SK-N-SH (cell line): ENCODE measurements around the gene CASP8AP2. TPM values are rescaled to one million over a fixed set of nuclear protein-coding genes. Genes with fewer than 3 reads are reported as not detected.
A peak's percentile ranks its signal among the peaks of the same experiment; 100 is the strongest.

Experiments used
- CTCF ChIA-PET: fragments of 300-600, 350-600 bp; formaldehyde crosslinking; extraction: SDS; loops from one replicate; lab custom pipeline; 2021; lab: Yijun Ruan, JAX
- POLR2A ChIA-PET: fragments of 350-600 bp; sonication (Branson Sonifier 250); formaldehyde crosslinking; extraction: SDS; loops from one replicate; lab custom pipeline; 2020; ENCODE audit warnings: antibody characterized with exemption, inconsistent platforms; lab: Yijun Ruan, JAX
- DNase-seq: peaks from one replicate; pipeline ENCODE4 v3.0.0; 2012
- H2AFZ ChIP-seq: fragments of 200-600 bp; sonication (generic); 2 replicates; pipeline ENCODE4 v1.8.1; 2016; ENCODE audit warnings: antibody characterized with exemption, mild to moderate bottlenecking, low read depth
- H3F3A ChIP-seq: fragments of 200-600 bp; sonication (generic); replicated peaks from 2 replicates; pipeline ENCODE3; 2016; ENCODE audit warnings: antibody characterized with exemption, mild to moderate bottlenecking; ENCODE audit not compliant: insufficient read depth
- H3K27ac ChIP-seq, 2 experiments: fragments of 200-500 bp in 1 of 2; fragments of 200-600 bp in 1 of 2; sonication (Bioruptor generic) in 1 of 2; sonication (generic), shearing (Covaris generic) in 1 of 2; 2 replicates each; pipeline versions ENCODE4 v1.5.1 to v1.6.1; 2014 to 2016; ENCODE audit warnings: low read depth in 2 of 2, inconsistent platforms in 1 of 2, low read length in 1 of 2, mild to moderate bottlenecking in 1 of 2, mixed read lengths in 1 of 2
- H3K27me3 ChIP-seq: fragments of 200-600 bp; sonication (generic), shearing (Covaris generic); 2 replicates; pipeline ENCODE4 v1.6.1; 2016; ENCODE audit warnings: mixed run types; ENCODE audit not compliant: insufficient read depth
- H3K36me3 ChIP-seq, 2 experiments: fragments of 200-500 bp in 1 of 2; fragments of 200-600 bp in 1 of 2; sonication (Bioruptor generic) in 1 of 2; sonication (generic) in 1 of 2; replicated peaks in 1 of 2; 2 replicates each; pipeline versions ENCODE3 to v1.5.1; 2014 to 2016; ENCODE audit warnings: low read length in 1 of 2, mild to moderate bottlenecking in 1 of 2; ENCODE audit not compliant: insufficient read depth in 2 of 2, control insufficient read depth in 1 of 2
- H3K4me1 ChIP-seq, 2 experiments: fragments of 200-500 bp in 1 of 2; fragments of 200-600 bp in 1 of 2; sonication (Bioruptor generic) in 1 of 2; sonication (generic), shearing (Covaris generic) in 1 of 2; 2 replicates each; pipeline versions ENCODE4 v1.5.1 to v1.6.1; 2014 to 2016; ENCODE audit warnings: low read depth in 1 of 2, low read length in 1 of 2, mixed run types in 1 of 2; ENCODE audit not compliant: insufficient read depth in 2 of 2, control insufficient read depth in 1 of 2
- H3K4me2 ChIP-seq: fragments of 200-600 bp; sonication (generic), shearing (Covaris generic); 2 replicates; pipeline ENCODE4 v1.6.1; 2017; ENCODE audit warnings: mixed run types
- H3K4me3 ChIP-seq, 2 experiments: fragments of 200-500 bp in 1 of 2; fragments of 200-600 bp in 1 of 2; sonication (Bioruptor generic) in 1 of 2; sonication (generic), shearing (Covaris generic) in 1 of 2; 2 replicates each; pipeline versions ENCODE4 v1.5.1 to v1.8.1; 2014 to 2016; ENCODE audit warnings: low read depth in 2 of 2, inconsistent platforms in 1 of 2, low read length in 1 of 2, mild to moderate bottlenecking in 1 of 2, mixed read lengths in 1 of 2, moderate library complexity in 1 of 2
- H3K79me2 ChIP-seq: fragments of 200-600 bp; sonication (generic); 2 replicates; pipeline ENCODE4 v1.8.1; 2017; ENCODE audit warnings: mild to moderate bottlenecking; ENCODE audit not compliant: insufficient read depth
- H3K9ac ChIP-seq: fragments of 200-600 bp; sonication (generic); 2 replicates; pipeline ENCODE4 v1.6.1; 2017; ENCODE audit warnings: mixed run types
- H3K9me2 ChIP-seq: fragments of 200-600 bp; sonication (generic); 2 replicates; pipeline ENCODE4 v1.6.1; 2017; ENCODE audit warnings: mixed run types
- H3K9me3 ChIP-seq: fragments of 200-600 bp; sonication (generic); 2 replicates; pipeline ENCODE4 v1.6.1; 2017; ENCODE audit warnings: mixed run types, mild to moderate bottlenecking, moderate library complexity
- H4K20me1 ChIP-seq: fragments of 200-600 bp; sonication (generic); 2 replicates; pipeline ENCODE4 v1.6.1; 2017; ENCODE audit warnings: mild to moderate bottlenecking, mixed run types; ENCODE audit not compliant: insufficient read depth
- CHD2 ChIP-seq: fragments of 150-350 bp; IDR thresholded peaks from 2 replicates; pipeline ENCODE4 v1.6.1; 2018; ENCODE audit warnings: low read length; ENCODE audit not compliant: partially characterized antibody
- FOSL2 ChIP-seq: IDR thresholded peaks from 2 replicates; pipeline ENCODE4 v1.4.0; 2012; ENCODE audit warnings: low read depth, mild to moderate bottlenecking, moderate library complexity, borderline replicate concordance
- FOXM1 ChIP-seq: IDR thresholded peaks from 2 replicates; pipeline ENCODE4 v1.4.0; 2012; ENCODE audit warnings: low read depth, mild to moderate bottlenecking
- NRF1 ChIP-seq: IDR thresholded peaks from 2 replicates; pipeline ENCODE4 v1.6.1; 2012; ENCODE audit warnings: low read depth, mild to moderate bottlenecking, low read length
- RAD21 ChIP-seq: IDR thresholded peaks from 2 replicates; pipeline ENCODE4 v1.6.1; 2012; ENCODE audit warnings: mild to moderate bottlenecking, low read length
- SMC3 ChIP-seq: IDR thresholded peaks from 2 replicates; pipeline ENCODE4 v1.6.1; 2012; ENCODE audit warnings: low read depth, low read length, improper control_type of control experiment
- TEAD4 ChIP-seq: IDR thresholded peaks from 2 replicates; pipeline ENCODE4 v1.4.0; 2012; ENCODE audit warnings: mild to moderate bottlenecking, borderline replicate concordance; ENCODE audit not compliant: insufficient read depth
- USF1 ChIP-seq: IDR thresholded peaks from 2 replicates; pipeline ENCODE4 v1.4.0; 2012; ENCODE audit warnings: low read depth, borderline replicate concordance
- YY1 ChIP-seq: IDR thresholded peaks from 2 replicates; pipeline ENCODE4 v1.4.0; 2012; ENCODE audit warnings: low read depth, mild to moderate bottlenecking
- WGBS: methylation state at CpG from one replicate; pipeline ENCODE4 v1.1.6; 2017; ENCODE audit warnings: low lambda C conversion rate; 5-methylcytosine and 5-hydroxymethylcytosine counted together
- polyA plus RNA-seq, 3 experiments: library from polyadenylated mRNA; depleted of rRNA; stranded (reverse); fragments of >200 nt; gene quantifications; 2 replicates each; pipeline ENCODE4 v1.2.3, GENCODE V29; 2012
- TF ChIP-seq, protein P1 (sequence below): fragments of 200-600 bp; sonication (generic); IDR thresholded peaks from 2 replicates; pipeline ENCODE4 v1.6.1; 2017; ENCODE audit warnings: antibody characterized with exemption, mild to moderate bottlenecking, moderate library complexity
- TF ChIP-seq, protein P2 (sequence below): fragments of 150-350 bp; IDR thresholded peaks from 2 replicates; pipeline ENCODE4 v1.6.1; 2017; ENCODE audit warnings: antibody characterized with exemption, low read length, low read depth, borderline replicate concordance
- TF ChIP-seq, protein P3 (sequence below): IDR thresholded peaks from 2 replicates; pipeline ENCODE4 v1.4.0; 2012; ENCODE audit warnings: low read depth

The CASP8AP2 gene
- polyA plus RNA-seq, 1 of the 3 experiments (the other 2 are of a cell fraction): 2.8 TPM

DNA sequence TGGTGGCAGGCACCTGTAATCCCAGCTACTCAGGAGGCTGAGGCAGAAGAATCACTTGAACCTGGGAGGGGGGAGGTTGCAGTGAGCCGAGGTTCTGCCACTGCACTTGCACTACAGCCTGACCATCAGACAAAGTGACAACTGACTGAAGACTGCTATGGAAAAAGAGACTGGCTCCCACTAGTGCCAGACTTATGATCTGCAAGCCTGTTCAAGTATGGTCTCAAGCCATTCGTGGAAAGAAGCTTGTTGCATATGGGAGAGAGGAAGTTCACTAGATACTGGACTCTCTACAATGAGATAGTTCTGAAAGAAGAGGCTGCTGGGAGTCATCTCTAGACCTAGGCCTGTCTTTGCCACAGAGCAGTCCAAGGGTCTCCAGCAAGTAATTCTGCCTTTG, 36.8 kb upstream of the CASP8AP2 start:
- no peak overlapping the region for H3K27ac ChIP-seq
- H2AFZ ChIP-seq: no peak overlapping the region
- CTCF ChIA-PET: interaction anchor here (0.6 to 2.3 kb wide), 18 partner anchors 9 to 709 kb away, joined by 3 to 13 read pairs (median 4); partner anchors contain the start of genes ANKRD6, LYRM2 and MDN1
- no peaks in the 10 kb centered on the region for H3F3A ChIP-seq
- no peak overlapping the region for H3K4me3 ChIP-seq
- POLR2A ChIA-PET: no interaction called here
- H3K9me2 ChIP-seq: no peaks in the 10 kb centered on the region
- H3K79me2 ChIP-seq: no peaks in the 10 kb centered on the region
- no peaks in the 10 kb centered on the region for H3K27me3 ChIP-seq
- H4K20me1 ChIP-seq: no peaks in the 10 kb centered on the region
- H3K4me2 ChIP-seq: no peak overlapping the region
- 61% methylated on average over 2 of the region's 2 CpGs for WGBS
- no peak overlapping the region for H3K9ac ChIP-seq
- DNase-seq: peak; percentile 47
- H3K9me3 ChIP-seq: no peaks in the 10 kb centered on the region
- TF ChIP-seq, protein P1, sequence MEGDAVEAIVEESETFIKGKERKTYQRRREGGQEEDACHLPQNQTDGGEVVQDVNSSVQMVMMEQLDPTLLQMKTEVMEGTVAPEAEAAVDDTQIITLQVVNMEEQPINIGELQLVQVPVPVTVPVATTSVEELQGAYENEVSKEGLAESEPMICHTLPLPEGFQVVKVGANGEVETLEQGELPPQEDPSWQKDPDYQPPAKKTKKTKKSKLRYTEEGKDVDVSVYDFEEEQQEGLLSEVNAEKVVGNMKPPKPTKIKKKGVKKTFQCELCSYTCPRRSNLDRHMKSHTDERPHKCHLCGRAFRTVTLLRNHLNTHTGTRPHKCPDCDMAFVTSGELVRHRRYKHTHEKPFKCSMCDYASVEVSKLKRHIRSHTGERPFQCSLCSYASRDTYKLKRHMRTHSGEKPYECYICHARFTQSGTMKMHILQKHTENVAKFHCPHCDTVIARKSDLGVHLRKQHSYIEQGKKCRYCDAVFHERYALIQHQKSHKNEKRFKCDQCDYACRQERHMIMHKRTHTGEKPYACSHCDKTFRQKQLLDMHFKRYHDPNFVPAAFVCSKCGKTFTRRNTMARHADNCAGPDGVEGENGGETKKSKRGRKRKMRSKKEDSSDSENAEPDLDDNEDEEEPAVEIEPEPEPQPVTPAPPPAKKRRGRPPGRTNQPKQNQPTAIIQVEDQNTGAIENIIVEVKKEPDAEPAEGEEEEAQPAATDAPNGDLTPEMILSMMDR: peak; percentile 56
- TF ChIP-seq TEAD4: no peak
- TF ChIP-seq RAD21: peak; percentile 51
- no peaks in the 10 kb centered on the region; a peak in 1 of 4 replicates for H3K4me1 ChIP-seq
- H3K36me3 ChIP-seq: peaks cover 27 to 37% of the 10 kb centered on the region in 2 experiments

DNA sequence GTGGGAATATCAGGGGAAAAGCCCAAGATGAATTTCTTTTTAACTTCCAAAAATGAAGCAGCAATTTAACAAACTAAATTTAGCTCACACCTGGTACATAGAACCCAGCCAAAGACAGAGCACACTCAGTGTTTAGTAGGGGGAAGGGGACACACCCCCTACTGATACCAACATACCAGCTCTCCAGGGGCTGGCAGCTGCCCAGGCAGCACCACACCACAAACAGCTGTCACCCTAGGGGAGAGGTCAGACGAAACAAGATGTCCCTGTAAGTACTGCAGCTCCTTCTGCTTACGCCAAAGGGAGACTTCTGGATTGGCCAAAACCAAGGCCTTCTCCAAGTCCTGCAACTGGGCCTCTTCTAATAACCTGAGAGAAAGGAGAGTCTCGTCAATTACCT, 36.1 kb upstream of the CASP8AP2 start:
- DNase-seq: no peak
- Histone ChIP-seq H3K27me3 (no peaks in the 10 kb centered on the region), H3K79me2 (peaks cover under 1% of the 10 kb centered on the region; the same call in 1 of the 2 replicates), H3F3A (peaks cover under 1% of the 10 kb centered on the region), H3K4me3 (no peak overlapping the region), H3K27ac (no peak overlapping the region), H3K9me2 (no peaks in the 10 kb centered on the region), H4K20me1 (no peaks in the 10 kb centered on the region), H2AFZ (no peak overlapping the region), H3K9ac (no peak overlapping the region), H3K4me2 (no peak overlapping the region), H3K36me3 (peaks cover 20 to 30% of the 10 kb centered on the region in 2 experiments), H3K9me3 (no peaks in the 10 kb centered on the region), H3K4me1 (no peaks in the 10 kb centered on the region; a peak in 1 of 4 replicates)
- 97% methylated on average over 2 of the region's 3 CpGs for WGBS
- ChIA-PET POLR2A (no interaction called here), CTCF (interaction anchor here (0.6 to 2.3 kb wide), 18 partner anchors 8 to 708 kb away, joined by 3 to 13 read pairs (median 4); partner anchors contain the start of genes ANKRD6, LYRM2 and MDN1)
- TF ChIP-seq, protein P2, sequence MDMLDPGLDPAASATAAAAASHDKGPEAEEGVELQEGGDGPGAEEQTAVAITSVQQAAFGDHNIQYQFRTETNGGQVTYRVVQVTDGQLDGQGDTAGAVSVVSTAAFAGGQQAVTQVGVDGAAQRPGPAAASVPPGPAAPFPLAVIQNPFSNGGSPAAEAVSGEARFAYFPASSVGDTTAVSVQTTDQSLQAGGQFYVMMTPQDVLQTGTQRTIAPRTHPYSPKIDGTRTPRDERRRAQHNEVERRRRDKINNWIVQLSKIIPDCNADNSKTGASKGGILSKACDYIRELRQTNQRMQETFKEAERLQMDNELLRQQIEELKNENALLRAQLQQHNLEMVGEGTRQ: no peak
- TF ChIP-seq CHD2 (no peak), FOSL2 (no peak)

- CTCF ChIA-PET: interaction anchor here (1.3 kb wide), 1 partner anchor 427 kb away, joined by 3 read pairs; no protein-coding TSS in a partner anchor
- Histone ChIP-seq H3K4me3 (no peak overlapping the region), H3K4me1 (no peaks in the 10 kb centered on the region; a peak in 1 of 4 replicates), H3K27ac (no peak overlapping the region), H3K9ac (no peak overlapping the region), H3F3A (peaks cover 4% of the 10 kb centered on the region), H3K4me2 (no peak overlapping the region), H4K20me1 (no peaks in the 10 kb centered on the region), H3K9me2 (no peaks in the 10 kb centered on the region), H3K9me3 (no peaks in the 10 kb centered on the region), H3K36me3 (peaks cover 17 to 28% of the 10 kb centered on the region in 2 experiments), H3K27me3 (no peaks in the 10 kb centered on the region), H3K79me2 (peaks cover 3% of the 10 kb centered on the region; the same call in 1 of the 2 replicates), H2AFZ (no peak overlapping the region)
- DNase-seq: no peak
- WGBS: 100% methylated on average over 5 of the region's 6 CpGs
- POLR2A ChIA-PET: no interaction called here
- TF ChIP-seq, protein P3, sequence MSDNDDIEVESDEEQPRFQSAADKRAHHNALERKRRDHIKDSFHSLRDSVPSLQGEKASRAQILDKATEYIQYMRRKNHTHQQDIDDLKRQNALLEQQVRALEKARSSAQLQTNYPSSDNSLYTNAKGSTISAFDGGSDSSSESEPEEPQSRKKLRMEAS: no peak
- TF ChIP-seq, protein P2: no peak
- TF ChIP-seq, protein P1: no peak
- TF ChIP-seq FOXM1 (no peak), YY1 (no peak), SMC3 (no peak), NRF1 (no peak), USF1 (no peak)
Observed at GRCh38 chr6:89794324-89794723, 35.4 kb upstream of the CASP8AP2 start.
